HL-60 (cell line): Measurements from ENCODE around the gene ANKRD44.

ENCODE experiments used
- POLR2AphosphoS5 ChIP-seq: IDR thresholded peaks from 2 replicates; pipeline ENCODE4 v1.6.1; 2012; ENCODE audit warnings: low read depth
- TF ChIP-seq, protein P1 (sequence below): IDR thresholded peaks from one replicate; pipeline ENCODE4 v1.5.1; 2011; ENCODE audit warnings: low read length, control low read depth, inconsistent platforms; ENCODE audit not compliant: insufficient read depth

DNA sequence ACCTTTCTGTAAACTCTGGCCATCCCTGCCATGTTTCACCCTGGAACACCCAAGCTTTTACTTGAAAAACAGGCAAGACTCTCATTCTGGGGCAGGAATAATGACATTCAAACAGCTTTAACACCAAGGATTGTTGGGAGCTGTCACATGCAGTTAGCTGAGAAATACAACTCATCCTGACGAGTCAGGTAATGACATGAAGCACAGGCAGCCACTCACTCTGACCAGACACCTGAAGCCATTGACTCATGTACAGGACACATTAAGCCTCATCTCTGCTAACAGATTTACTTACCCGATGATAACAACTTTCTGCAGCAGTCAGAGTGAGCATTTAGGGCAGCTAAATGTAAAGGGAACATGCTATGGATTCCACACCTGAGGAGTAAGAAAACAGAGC is 220.9 kb downstream of the ANKRD44 start:
- TF ChIP-seq, protein P1, sequence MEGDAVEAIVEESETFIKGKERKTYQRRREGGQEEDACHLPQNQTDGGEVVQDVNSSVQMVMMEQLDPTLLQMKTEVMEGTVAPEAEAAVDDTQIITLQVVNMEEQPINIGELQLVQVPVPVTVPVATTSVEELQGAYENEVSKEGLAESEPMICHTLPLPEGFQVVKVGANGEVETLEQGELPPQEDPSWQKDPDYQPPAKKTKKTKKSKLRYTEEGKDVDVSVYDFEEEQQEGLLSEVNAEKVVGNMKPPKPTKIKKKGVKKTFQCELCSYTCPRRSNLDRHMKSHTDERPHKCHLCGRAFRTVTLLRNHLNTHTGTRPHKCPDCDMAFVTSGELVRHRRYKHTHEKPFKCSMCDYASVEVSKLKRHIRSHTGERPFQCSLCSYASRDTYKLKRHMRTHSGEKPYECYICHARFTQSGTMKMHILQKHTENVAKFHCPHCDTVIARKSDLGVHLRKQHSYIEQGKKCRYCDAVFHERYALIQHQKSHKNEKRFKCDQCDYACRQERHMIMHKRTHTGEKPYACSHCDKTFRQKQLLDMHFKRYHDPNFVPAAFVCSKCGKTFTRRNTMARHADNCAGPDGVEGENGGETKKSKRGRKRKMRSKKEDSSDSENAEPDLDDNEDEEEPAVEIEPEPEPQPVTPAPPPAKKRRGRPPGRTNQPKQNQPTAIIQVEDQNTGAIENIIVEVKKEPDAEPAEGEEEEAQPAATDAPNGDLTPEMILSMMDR, result no peak
- TF ChIP-seq POLR2AphosphoS5, result no peak
